ENCODE data around the gene TOPORS.

- TF ChIP-seq, protein P1, sequence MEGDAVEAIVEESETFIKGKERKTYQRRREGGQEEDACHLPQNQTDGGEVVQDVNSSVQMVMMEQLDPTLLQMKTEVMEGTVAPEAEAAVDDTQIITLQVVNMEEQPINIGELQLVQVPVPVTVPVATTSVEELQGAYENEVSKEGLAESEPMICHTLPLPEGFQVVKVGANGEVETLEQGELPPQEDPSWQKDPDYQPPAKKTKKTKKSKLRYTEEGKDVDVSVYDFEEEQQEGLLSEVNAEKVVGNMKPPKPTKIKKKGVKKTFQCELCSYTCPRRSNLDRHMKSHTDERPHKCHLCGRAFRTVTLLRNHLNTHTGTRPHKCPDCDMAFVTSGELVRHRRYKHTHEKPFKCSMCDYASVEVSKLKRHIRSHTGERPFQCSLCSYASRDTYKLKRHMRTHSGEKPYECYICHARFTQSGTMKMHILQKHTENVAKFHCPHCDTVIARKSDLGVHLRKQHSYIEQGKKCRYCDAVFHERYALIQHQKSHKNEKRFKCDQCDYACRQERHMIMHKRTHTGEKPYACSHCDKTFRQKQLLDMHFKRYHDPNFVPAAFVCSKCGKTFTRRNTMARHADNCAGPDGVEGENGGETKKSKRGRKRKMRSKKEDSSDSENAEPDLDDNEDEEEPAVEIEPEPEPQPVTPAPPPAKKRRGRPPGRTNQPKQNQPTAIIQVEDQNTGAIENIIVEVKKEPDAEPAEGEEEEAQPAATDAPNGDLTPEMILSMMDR (conservative IDR thresholded peaks at IDR 0.05; ENCODE audit: low read length) = no peak
- TF ChIP-seq EZH2phosphoT487 (IDR thresholded peaks at IDR 0.05; ENCODE audit: borderline replicate concordance) = no peak
Observed at GRCh38 chr9:32550562-32551275, 1.7 kb downstream of the TOPORS start.

All from Loucy (cell line).